ENCODE results near the gene PMEPA1.

GRCh38 chr20:57734754-57735153, 24.9 kb upstream of the PMEPA1 start:
- TF ChIP-seq POLR2A (IDR thresholded peaks at IDR 0.05), result no peak
- TF ChIP-seq, protein P1, sequence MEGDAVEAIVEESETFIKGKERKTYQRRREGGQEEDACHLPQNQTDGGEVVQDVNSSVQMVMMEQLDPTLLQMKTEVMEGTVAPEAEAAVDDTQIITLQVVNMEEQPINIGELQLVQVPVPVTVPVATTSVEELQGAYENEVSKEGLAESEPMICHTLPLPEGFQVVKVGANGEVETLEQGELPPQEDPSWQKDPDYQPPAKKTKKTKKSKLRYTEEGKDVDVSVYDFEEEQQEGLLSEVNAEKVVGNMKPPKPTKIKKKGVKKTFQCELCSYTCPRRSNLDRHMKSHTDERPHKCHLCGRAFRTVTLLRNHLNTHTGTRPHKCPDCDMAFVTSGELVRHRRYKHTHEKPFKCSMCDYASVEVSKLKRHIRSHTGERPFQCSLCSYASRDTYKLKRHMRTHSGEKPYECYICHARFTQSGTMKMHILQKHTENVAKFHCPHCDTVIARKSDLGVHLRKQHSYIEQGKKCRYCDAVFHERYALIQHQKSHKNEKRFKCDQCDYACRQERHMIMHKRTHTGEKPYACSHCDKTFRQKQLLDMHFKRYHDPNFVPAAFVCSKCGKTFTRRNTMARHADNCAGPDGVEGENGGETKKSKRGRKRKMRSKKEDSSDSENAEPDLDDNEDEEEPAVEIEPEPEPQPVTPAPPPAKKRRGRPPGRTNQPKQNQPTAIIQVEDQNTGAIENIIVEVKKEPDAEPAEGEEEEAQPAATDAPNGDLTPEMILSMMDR (IDR thresholded peaks at IDR 0.05), result no peak

Data from Peyer's patch (tissue), 4 donors.